ENCODE data around the gene IPO11. TPM values are rescaled to one million over a fixed set of nuclear protein-coding genes. Genes with fewer than 3 reads are reported as not detected.

IPO11 gene
- total RNA-seq, 2 experiments from 2014 or later: 59.7 to 61.2 TPM

DNA sequence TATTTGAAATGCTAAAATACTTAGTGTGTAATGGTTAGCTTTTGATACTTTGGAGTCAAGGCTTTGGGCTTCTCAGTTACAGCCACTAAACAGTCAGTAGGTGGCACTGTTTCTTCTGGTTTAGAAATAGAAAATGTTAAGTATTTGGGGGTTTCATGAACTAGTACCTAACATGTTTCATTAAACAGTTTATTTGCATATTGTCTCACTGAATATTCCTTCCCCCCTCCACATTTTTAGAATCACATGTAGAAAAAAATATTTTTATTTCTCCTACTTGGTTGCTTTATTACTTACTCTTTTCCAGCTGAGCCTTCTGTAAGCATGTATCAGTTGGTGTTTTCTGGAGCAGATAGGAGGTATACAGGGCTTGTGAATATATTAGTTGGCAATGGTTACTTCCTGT is 48.0 kb downstream of the IPO11 start:
- H3K4me1 Mint-ChIP-seq (ENCODE audit: low read depth): no peaks in the 10 kb centered on the region
- TF ChIP-seq, protein P1, sequence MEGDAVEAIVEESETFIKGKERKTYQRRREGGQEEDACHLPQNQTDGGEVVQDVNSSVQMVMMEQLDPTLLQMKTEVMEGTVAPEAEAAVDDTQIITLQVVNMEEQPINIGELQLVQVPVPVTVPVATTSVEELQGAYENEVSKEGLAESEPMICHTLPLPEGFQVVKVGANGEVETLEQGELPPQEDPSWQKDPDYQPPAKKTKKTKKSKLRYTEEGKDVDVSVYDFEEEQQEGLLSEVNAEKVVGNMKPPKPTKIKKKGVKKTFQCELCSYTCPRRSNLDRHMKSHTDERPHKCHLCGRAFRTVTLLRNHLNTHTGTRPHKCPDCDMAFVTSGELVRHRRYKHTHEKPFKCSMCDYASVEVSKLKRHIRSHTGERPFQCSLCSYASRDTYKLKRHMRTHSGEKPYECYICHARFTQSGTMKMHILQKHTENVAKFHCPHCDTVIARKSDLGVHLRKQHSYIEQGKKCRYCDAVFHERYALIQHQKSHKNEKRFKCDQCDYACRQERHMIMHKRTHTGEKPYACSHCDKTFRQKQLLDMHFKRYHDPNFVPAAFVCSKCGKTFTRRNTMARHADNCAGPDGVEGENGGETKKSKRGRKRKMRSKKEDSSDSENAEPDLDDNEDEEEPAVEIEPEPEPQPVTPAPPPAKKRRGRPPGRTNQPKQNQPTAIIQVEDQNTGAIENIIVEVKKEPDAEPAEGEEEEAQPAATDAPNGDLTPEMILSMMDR (IDR thresholded peaks at IDR 0.05): peak; percentile 88
- ChIA-PET CTCF (interaction anchor here (0.6 to 3.5 kb wide), 27 partner anchors 8 to 350 kb away, joined by 3 to 21 read pairs (median 4); partner anchors contain the start of genes DIMT1 and IPO11), POLR2A (no interaction called here)
- DNase-seq: no peak
- no peak overlapping the region for H3K27ac Mint-ChIP-seq
- H3K36me3 Mint-ChIP-seq (ENCODE audit: low read depth): peaks cover 2% of the 10 kb centered on the region
- H3K27me3 Mint-ChIP-seq: no peaks in the 10 kb centered on the region
- intact Hi-C loops (cut with micrococcal nuclease): loop anchor here (5.0 kb wide), 1 partner anchor 317 kb away; no protein-coding TSS in a partner anchor
- H3K9me3 Mint-ChIP-seq: no peaks in the 10 kb centered on the region
- no peak overlapping the region for H3K4me3 Mint-ChIP-seq
- peak; percentile 53 for ATAC-seq

DNA sequence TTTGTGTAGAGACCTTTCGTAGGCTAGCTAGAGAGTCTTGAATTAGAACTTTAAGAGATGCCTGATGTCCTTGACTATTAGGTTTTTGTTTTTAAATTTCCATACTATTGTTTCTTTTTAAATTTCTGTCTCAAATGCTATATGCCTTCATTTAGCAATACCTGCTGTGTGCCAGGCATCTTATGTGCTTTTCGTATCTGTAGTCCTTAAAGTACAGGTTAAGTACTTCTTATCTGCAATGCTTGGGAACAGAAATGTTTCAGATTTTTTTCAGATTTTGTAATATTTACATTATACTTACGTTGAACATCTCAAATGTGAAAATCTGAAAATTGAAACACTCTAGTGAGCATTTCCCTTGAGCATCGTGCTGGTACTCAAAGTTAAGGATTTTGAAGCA is 49.0 kb downstream of the IPO11 start:
- Mint-ChIP-seq H3K4me1 (ENCODE audit: low read depth) (no peaks in the 10 kb centered on the region), H3K9me3 (no peaks in the 10 kb centered on the region), H3K27ac (no peak overlapping the region), H3K27me3 (no peaks in the 10 kb centered on the region), H3K4me3 (no peak overlapping the region), H3K36me3 (ENCODE audit: low read depth) (peaks cover 2% of the 10 kb centered on the region)
- intact Hi-C loops (cut with micrococcal nuclease): loop anchor here (5.0 kb wide), 1 partner anchor 316 kb away; no protein-coding TSS in a partner anchor
- ATAC-seq: no peak
- CTCF ChIA-PET: no interaction called here
- TF ChIP-seq, protein P1 (IDR thresholded peaks at IDR 0.05): no peak
- DNase-seq: no peak
- POLR2A ChIA-PET: no interaction called here

DNA sequence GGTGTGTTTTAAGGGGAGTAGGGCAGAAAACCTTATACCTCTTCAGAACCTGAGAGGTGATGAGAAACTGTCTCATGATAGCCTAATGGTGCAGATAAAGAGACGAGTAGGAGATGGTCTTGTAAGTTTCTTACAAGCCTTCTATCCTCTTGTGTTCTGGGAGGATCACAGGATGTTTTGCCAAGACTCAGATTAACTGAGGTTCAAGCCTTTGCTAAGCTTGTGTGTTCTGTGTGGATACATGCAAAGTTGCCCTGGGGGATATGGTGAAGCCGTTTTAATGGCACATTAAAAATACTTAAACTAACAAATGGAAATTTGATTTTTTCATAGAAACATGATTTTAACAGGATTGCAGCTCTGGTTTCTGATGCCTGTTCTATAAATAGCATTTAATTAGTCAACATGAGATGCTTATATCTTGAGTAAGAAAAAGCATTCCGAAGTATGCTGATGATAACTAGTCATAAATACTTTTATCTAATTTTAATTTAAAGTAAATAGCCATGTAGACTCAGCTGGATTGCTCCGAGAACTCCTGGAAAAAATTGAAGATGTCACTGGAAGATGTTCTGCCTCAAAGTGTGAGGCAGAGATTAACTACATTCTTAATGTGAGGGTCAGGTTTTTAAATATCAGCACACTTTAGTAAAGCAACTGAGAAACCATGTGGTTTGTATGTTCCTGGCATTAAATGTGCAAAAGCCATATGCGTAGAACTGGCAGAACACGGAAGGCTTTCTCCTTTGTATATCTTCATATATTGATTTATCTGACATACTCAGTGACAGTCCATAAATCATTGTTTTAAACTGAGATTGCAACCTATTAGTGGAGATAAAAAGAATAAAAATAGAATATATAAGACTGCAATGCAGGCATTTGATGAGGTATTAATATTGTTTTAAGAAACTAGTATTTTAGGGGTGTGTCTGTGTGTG is 53.7 kb downstream of the IPO11 start:
- Mint-ChIP-seq H3K4me1 (ENCODE audit: low read depth) (no peaks in the 10 kb centered on the region), H3K36me3 (ENCODE audit: low read depth) (peaks cover 20% of the 10 kb centered on the region), H3K27ac (no peak overlapping the region), H3K27me3 (no peaks in the 10 kb centered on the region), H3K9me3 (no peaks in the 10 kb centered on the region), H3K4me3 (no peak overlapping the region)
- ATAC-seq (no peak), DNase-seq (no peak)
- ChIA-PET POLR2A (no interaction called here), CTCF (no interaction called here)
- intact Hi-C loops (cut with micrococcal nuclease): no loop called here
- TF ChIP-seq, protein P1 (IDR thresholded peaks at IDR 0.05): no peak

DNA sequence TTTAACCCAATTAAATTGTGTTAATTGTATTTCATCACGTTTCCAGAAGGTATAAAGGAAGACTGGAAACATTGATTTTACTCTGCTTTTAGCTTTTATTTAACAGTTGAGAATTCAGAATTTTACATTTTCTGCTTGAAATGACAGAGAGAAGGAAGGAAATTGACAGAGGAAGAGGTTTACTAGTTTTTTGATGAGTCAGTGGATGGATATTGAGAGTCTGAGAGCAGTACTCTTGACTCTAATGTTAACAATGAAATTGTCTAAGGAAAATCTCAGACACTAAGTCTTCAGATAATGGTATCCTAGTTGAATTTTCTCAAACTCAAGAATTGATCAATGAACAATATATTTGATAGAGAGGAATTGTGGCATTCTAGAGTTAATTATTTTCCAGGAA is 60.6 kb downstream of the IPO11 start:
- ChIA-PET CTCF (interaction anchor here (1.4 to 1.7 kb wide), 2 partner anchors 13 to 41 kb away, joined by 3 to 7 read pairs; no protein-coding TSS in a partner anchor), POLR2A (no interaction called here)
- no peak for DNase-seq
- peaks cover 2% of the 10 kb centered on the region for H3K4me1 Mint-ChIP-seq (ENCODE audit: low read depth)
- no peak overlapping the region for H3K4me3 Mint-ChIP-seq
- TF ChIP-seq, protein P1 (IDR thresholded peaks at IDR 0.05): no peak
- no peaks in the 10 kb centered on the region for H3K9me3 Mint-ChIP-seq
- H3K27ac Mint-ChIP-seq: no peak overlapping the region
- intact Hi-C loops (cut with micrococcal nuclease): no loop called here
- H3K36me3 Mint-ChIP-seq (ENCODE audit: low read depth): peaks cover 14% of the 10 kb centered on the region
- no peak for ATAC-seq
- H3K27me3 Mint-ChIP-seq: no peaks in the 10 kb centered on the region

DNA sequence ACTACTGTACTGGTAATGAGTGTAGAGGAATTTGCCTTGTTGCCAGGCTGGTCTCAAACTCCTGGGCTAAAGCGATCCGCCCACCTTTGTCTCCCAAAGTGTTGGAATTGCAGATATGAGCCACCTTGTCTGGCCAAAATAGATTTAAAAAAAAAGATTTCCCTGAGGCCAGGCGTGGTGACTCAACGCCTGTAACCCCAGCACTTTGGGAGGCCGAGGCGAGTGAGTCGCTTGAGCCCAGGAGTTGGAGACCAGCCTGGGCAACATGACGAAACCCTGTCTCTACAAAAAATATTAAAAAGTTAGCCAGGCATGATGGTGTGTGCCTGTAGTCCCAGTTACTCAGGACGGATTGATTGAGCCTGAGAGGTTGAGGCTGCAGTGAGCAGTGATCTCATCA is 62.5 kb downstream of the IPO11 start:
- Mint-ChIP-seq H3K4me3 (no peak overlapping the region), H3K27ac (no peak overlapping the region), H3K27me3 (no peaks in the 10 kb centered on the region), H3K36me3 (ENCODE audit: low read depth) (peaks cover 20% of the 10 kb centered on the region), H3K4me1 (ENCODE audit: low read depth) (peaks cover 2% of the 10 kb centered on the region), H3K9me3 (no peaks in the 10 kb centered on the region)
- intact Hi-C loops (cut with micrococcal nuclease): no loop called here
- ChIA-PET CTCF (interaction anchor here (0.9 to 1.2 kb wide), 2 partner anchors 15 to 29 kb away, joined by 3 to 4 read pairs; no protein-coding TSS in a partner anchor), POLR2A (no interaction called here)
- TF ChIP-seq, protein P1 (IDR thresholded peaks at IDR 0.05): no peak
- no peak for ATAC-seq
- DNase-seq: no peak
